ENCODE data around the gene MECR.

DNA sequence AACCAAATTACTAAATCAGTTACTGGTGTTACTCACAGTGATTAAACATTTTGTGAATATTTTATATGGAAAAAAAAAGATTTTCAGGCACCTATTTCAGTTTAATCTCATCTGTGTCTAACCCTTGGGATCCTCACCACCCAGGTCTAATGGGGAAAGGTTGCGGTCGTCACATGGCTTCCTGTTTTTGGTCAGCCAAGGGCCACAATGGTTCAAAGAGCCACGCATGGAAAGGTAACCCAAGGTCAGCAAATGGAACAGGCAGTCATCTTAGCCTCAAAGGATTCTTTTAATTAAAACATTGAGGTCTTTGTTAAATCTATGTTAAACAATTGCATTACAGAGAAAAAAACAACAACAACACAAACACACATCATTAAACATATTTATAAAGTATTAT is 71.0 kb downstream of the MECR start:
- TF ChIP-seq, protein P1, sequence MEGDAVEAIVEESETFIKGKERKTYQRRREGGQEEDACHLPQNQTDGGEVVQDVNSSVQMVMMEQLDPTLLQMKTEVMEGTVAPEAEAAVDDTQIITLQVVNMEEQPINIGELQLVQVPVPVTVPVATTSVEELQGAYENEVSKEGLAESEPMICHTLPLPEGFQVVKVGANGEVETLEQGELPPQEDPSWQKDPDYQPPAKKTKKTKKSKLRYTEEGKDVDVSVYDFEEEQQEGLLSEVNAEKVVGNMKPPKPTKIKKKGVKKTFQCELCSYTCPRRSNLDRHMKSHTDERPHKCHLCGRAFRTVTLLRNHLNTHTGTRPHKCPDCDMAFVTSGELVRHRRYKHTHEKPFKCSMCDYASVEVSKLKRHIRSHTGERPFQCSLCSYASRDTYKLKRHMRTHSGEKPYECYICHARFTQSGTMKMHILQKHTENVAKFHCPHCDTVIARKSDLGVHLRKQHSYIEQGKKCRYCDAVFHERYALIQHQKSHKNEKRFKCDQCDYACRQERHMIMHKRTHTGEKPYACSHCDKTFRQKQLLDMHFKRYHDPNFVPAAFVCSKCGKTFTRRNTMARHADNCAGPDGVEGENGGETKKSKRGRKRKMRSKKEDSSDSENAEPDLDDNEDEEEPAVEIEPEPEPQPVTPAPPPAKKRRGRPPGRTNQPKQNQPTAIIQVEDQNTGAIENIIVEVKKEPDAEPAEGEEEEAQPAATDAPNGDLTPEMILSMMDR (IDR thresholded peaks at IDR 0.05) = no peak
- no peak for TF ChIP-seq POLR2A (IDR thresholded peaks at IDR 0.05)

Data from uterus (tissue), 2 donors.